Prostate gland (tissue), 2 donors: ENCODE results near the gene ZNF598. TPM values are rescaled to one million over a fixed set of nuclear protein-coding genes. Genes with fewer than 3 reads are reported as not detected.

Experiments
- DNase-seq: peaks from one replicate; pipeline ENCODE4 v3.0.0-alpha.2; 2019; ENCODE audit warnings: low spot score
- H3K27ac ChIP-seq, 2 donors: fragments of 200-600 bp; sonication (generic); 2 replicates each; pipeline ENCODE4 v1.5.1; 2017 to 2019
- H3K27me3 ChIP-seq: fragments of 200-600 bp; sonication (generic); replicated peaks from 2 replicates; pipeline ENCODE4 v1.5.1; 2019; ENCODE audit not compliant: insufficient read depth
- H3K36me3 ChIP-seq, 2 donors: fragments of 200-600 bp; sonication (generic); 1 replicate in 1 of 2; 2 replicates in 1 of 2; pipeline versions ENCODE4 v1.5.1 to v1.8.1; 2017 to 2019
- H3K4me1 ChIP-seq: fragments of 200-600 bp; sonication (generic); replicated peaks from 2 replicates; pipeline ENCODE4 v1.5.1; 2019
- H3K4me3 ChIP-seq, 2 donors: fragments of 200-600 bp; sonication (generic); 2 replicates each; pipeline ENCODE4 v1.5.1; 2017 to 2019
- H3K9me3 ChIP-seq: fragments of 200-600 bp; sonication (generic); 2 replicates; pipeline ENCODE4 v1.5.1; 2017
- CTCF ChIP-seq, 4 experiments: fragments of 200-600 bp in 2 of 4; fragments of 450-650 bp in 2 of 4; sonication (generic) in 2 of 4; IDR thresholded peaks; 1 replicate in 3 of 4; 2 replicates in 1 of 4; pipeline ENCODE4 v1.5.1; 2016 to 2019; ENCODE audit warnings: antibody characterized with exemption in 4 of 4, mild to moderate bottlenecking in 2 of 4, moderate library complexity in 2 of 4
- POLR2A ChIP-seq: fragments of 450-650 bp; IDR thresholded peaks from one replicate; pipeline ENCODE4 v1.6.1; 2016; ENCODE audit warnings: antibody characterized with exemption, mild to moderate bottlenecking
- POLR2AphosphoS5 ChIP-seq: sonication (generic); formaldehyde crosslinking; IDR thresholded peaks from one replicate; pipeline ENCODE4 v1.6.1; 2017; ENCODE audit warnings: antibody characterized with exemption
- WGBS: methylation state at CpG from one replicate; pipeline ENCODE4 v1.1.5; 2018; 5-methylcytosine and 5-hydroxymethylcytosine counted together
- intact Hi-C: fragments of 100-400 bp; cut with DNase I; formaldehyde crosslinking; loops from one replicate; pipeline ENCODE4 v1.14.2; 2022
- total RNA-seq, 2 donors: library from RNA; depleted of rRNA; stranded (reverse); fragments of >200 nt; gene quantifications; one replicate each; pipeline ENCODE4 v1.1.0, GENCODE V29; 2016

The ZNF598 gene
- total RNA-seq, 2 donors from 2014 or later: 30.7 to 74.3 TPM

- no peak overlapping the region for H3K27ac ChIP-seq
- peaks cover 25% of the 10 kb centered on the region for H3K4me1 ChIP-seq
- peaks cover 10 to 12% of the 10 kb centered on the region in 2 donors for H3K36me3 ChIP-seq
- 82% methylated on average over 26 of the region's 34 CpGs for WGBS
- no peaks in the 10 kb centered on the region for H3K27me3 ChIP-seq
- H3K4me3 ChIP-seq: no peak overlapping the region
- no peak for DNase-seq
- intact Hi-C loops: no loop called here
- no peaks in the 10 kb centered on the region for H3K9me3 ChIP-seq
- TF ChIP-seq POLR2AphosphoS5: no peak
- TF ChIP-seq CTCF (IDR thresholded peaks at IDR 0.05): no peak
- no peak for TF ChIP-seq POLR2A
Observed at GRCh38 chr16:2004795-2005517, 4.7 kb downstream of the ZNF598 start.

- Histone ChIP-seq H3K4me1 (peaks cover 25% of the 10 kb centered on the region), H3K27ac (no peak overlapping the region), H3K36me3 (peaks cover 12 to 19% of the 10 kb centered on the region in 2 donors), H3K4me3 (no peak overlapping the region), H3K9me3 (no peaks in the 10 kb centered on the region), H3K27me3 (no peaks in the 10 kb centered on the region)
- 32% methylated on average over 34 of the region's 36 CpGs for WGBS
- TF ChIP-seq POLR2AphosphoS5: peak; percentile 78
- TF ChIP-seq POLR2A: no peak
- peak; percentile 79 to 95 (median 88) for TF ChIP-seq CTCF (IDR thresholded peaks at IDR 0.05)
- DNase-seq: peak; percentile 81
- intact Hi-C loops: no loop called here
Observed at GRCh38 chr16:2003827-2004641, 5.6 kb downstream of the ZNF598 start.

DNA sequence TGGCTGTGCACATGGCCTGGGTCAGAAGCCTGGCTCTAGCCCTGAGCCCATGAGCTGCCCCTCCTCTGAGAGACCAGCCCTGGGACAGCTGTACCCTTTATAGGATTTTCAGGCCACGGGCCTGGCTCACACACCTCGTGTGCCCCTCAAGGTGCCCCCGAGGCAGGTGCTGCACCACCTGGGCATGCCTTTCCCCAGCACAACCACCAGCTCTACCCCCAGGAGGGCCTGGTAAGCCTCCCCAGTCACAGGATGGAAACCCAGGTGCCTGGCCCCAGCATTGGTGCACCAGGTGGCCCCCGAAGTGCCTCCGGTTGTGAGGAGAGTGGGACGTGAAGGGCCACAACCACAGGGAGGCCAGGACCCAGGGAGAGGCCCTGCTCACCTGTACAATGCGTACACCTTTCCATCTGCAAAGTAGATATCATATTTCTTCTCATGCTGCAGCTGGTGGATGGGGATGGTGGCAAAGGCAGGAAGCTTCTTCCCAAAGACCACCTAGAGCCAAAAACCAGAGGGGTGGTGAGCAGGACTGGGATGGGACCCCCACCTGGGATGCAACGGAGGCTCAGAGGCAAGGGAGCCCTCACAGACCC is 6.3 kb downstream of the ZNF598 start:
- Histone ChIP-seq H3K9me3 (no peaks in the 10 kb centered on the region), H3K36me3 (peaks cover 12 to 25% of the 10 kb centered on the region in 2 donors), H3K27ac (no peak overlapping the region), H3K27me3 (no peaks in the 10 kb centered on the region), H3K4me1 (peaks cover 19% of the 10 kb centered on the region), H3K4me3 (no peak overlapping the region)
- 88% methylated on average over 8 of the region's 8 CpGs for WGBS
- TF ChIP-seq POLR2A: no peak
- no peak for TF ChIP-seq POLR2AphosphoS5
- TF ChIP-seq CTCF (IDR thresholded peaks at IDR 0.05): no peak
- no peak for DNase-seq
- intact Hi-C loops: no loop called here

GRCh38 chr16:2002406-2003230 is 7.0 kb downstream of the ZNF598 start:
- Histone ChIP-seq H3K4me3 (no peak overlapping the region), H3K27me3 (no peaks in the 10 kb centered on the region), H3K9me3 (no peaks in the 10 kb centered on the region), H3K36me3 (peaks cover 12 to 32% of the 10 kb centered on the region in 2 donors), H3K27ac (no peak overlapping the region), H3K4me1 (peaks cover 11% of the 10 kb centered on the region)
- intact Hi-C loops: no loop called here
- no peak for TF ChIP-seq POLR2A
- no peak for TF ChIP-seq POLR2AphosphoS5
- TF ChIP-seq CTCF (IDR thresholded peaks at IDR 0.05): no peak
- 90% methylated on average over 33 of the region's 47 CpGs for WGBS
- no peak for DNase-seq
